CD4-positive, alpha-beta T cell treated with Interleukin-4 for 1 hour (primary cell): ENCODE measurements around the gene SSU72.
"Not testable (repeated sequence)": the region's sequence is repeated elsewhere in the genome, so short reads cannot be mapped to it uniquely, and the experiment has no call there.

Source experiments
- DNase-seq, 2 donors: peaks; one replicate each; pipeline ENCODE4 v3.0.0-alpha.2; 2020 to 2022

SSU72 gene

GRCh38 chr1:1557688-1558087 lies 17.0 kb downstream of the SSU72 start:
- not testable (repeated sequence) for DNase-seq

DNA sequence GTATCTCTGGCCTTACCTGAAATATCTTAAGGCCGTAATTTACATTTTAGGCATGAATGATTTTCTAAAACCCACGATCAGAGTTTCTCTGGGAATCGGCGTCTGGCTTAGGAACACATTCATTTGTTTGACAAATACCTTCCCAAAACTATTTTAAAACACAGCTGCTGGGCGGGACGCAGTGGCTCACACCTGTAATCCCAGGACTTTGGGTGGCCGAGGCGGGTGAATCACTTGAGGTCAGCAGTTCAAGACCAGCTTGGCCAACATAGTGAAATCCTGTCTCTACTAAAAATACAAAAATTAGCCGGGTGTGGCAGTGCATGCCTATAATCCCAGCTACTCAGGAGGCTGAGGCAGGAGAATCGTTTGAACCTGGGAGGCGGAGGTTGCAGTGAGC lies 17.7 kb downstream of the SSU72 start:
- DNase-seq: not testable (repeated sequence)

- DNase-seq: no peak
Measured at GRCh38 chr1:1556505-1556904, 18.2 kb downstream of the SSU72 start.

GRCh38 chr1:1554926-1555915 lies 19.4 kb downstream of the SSU72 start:
- no peak for DNase-seq

DNA sequence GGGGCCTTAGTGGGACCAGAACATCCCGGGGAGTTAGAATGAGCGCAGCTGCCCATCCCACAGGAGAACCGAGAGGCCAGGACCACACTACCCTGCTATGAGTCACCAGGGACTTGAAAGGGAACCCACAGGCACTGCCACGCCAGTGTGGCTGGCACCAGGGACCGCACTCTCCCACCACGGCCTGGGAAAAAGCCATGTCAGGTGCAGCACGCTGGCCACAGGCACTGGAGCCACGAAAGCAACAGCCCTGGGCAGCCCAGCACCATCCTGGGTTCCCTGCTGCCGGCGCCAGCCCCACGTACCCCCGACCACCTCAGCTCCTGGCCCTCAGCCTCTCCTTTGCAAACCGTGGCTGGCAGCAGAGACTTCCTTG lies 20.1 kb downstream of the SSU72 start:
- DNase-seq: no peak

GRCh38 chr1:1553821-1554494 lies 20.7 kb downstream of the SSU72 start:
- DNase-seq: no peak

- DNase-seq: no peak
Measured at GRCh38 chr1:1552263-1552639, 22.4 kb downstream of the SSU72 start.

- DNase-seq: no peak
Measured at GRCh38 chr1:1551524-1552262, 23.0 kb downstream of the SSU72 start.

DNA sequence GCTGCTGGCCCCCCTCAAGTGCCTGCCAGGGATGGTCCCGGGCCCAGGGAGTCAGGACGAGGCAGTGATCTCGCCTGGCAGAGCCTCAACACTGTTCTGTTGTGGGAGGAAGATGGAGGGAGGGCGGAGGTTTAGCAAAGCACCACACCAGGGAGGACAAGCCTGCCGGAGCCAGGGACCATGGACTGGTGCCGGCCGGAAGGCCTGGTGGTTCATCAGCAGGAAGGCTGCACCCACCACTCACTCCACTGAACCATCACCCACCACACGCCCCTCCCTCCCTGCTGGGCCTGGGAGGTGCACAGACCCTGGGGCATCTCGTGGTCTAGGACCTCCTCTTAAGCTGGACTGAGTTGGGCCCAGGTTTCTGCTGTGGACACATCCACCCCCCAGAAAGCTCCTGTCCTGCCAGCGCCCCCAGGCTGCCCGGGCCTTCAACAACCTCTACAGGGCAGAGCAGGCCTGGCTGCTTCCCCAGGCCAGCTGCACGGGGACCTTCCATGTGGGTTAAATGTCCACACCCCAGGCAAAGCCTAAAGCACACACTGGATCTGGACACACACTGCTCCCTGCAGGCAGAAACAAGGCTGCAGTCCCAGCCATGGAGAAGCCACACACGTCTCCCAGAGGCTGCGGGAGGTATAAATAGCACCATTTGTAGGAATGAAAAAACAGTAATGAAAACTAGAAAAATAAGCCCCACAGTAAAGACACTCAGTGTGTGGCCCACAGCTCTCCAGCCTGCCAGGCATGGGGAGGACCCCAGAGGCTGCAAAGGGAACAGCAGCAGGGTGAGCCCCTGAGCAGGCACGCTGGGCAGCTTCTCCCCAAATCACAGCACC lies 23.9 kb downstream of the SSU72 start:
- no peak for DNase-seq

GRCh38 chr1:1550087-1550486 lies 24.6 kb downstream of the SSU72 start:
- no peak for DNase-seq

GRCh38 chr1:1548591-1548990 lies 26.1 kb downstream of the SSU72 start:
- DNase-seq: no peak

DNA sequence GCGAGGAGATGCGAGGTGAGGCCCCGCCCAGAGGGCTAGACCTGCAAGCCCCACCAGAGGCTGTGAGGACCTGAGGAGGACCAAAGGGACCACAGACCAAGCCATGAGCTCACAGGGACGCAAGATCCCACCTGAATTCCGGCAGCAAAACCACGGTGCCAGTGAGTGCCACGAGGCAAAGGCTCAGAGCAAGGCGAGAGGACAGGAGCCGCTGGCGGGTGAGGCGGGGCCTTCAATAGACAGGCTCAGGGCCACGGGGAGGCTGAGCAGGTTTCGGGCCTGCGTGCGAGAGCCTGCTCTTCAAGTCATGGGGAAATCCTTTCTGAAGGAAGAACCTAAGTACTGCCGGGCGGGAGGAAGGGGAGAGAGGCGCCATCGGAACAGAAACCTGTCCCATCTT lies 27.2 kb downstream of the SSU72 start:
- DNase-seq: no peak

DNA sequence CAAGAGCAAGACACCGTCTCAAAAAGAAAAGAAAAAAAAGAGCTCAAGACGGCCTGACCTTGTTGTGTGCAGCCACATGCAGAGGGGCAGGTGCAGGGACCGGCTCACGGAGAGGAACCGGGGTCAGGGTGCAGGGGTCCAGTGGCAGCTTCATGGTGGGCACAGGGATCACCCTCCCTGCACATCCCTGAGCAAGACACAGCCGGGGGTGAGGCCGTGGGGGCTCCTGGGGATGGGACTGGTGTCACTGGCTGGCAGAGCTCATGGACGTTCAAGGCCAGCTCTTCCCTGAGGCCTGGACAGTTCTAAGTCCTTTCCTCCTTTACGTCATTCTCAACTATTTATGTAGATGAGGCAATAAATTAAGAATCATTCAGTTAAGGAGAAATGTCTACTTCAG lies 27.7 kb downstream of the SSU72 start:
- DNase-seq: no peak

DNA sequence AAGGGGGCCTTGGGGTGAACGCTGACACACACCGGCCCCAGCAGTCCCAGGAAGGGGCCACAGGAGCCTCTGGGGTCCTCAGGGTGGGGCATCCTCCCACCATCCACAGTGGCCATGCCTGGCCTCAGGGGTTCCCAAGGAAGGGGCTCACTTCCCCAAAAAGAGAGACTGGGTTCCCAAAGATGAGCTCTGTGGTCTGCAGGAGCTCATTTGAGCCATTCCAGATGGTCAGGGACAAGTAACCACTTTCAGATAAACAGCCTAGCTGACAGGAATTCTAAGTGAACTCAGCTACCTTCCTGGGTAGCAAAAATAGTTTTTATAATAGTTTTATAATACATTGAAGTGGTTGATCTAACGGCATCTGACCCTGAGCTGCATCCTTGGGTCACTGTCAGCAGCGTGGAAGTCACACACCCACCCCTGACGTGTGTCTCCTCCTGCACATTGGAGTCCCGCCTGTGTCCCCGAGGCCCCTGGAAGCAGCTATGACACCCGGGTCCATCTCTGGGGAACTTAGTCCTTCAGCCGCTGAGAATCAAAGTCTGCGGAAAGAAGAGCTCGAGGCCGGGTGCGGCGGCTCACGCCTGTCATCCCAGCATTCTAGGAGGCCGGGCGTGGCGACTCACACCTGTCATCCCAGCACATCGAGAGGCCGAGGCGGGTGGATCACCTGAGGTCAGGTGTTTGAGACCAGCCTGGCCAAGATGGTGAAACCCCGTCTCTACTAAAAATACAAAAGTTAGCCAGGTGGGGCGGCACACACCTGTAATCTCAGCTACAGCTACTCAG lies 28.5 kb downstream of the SSU72 start:
- no peak for DNase-seq

DNA sequence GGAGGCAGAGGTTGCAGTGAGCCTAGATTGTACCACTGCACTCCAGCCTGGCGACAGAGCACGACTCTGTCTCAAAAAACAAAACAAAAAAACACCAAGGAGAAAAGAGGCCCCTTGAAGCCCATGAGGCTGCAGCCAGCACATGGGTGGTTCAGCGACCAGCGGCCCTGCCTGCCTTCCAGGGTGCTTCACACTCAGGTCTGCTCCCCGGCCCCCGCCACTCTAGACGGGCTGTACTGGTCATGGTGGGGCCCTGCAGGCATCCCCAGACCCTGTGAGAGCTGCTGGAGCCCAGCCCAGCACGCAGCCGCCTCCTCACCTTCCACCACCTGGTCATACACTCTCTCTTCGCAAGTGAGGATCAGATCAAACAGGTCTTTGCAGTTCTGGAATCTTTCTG lies 30.1 kb downstream of the SSU72 start:
- DNase-seq: no peak

DNA sequence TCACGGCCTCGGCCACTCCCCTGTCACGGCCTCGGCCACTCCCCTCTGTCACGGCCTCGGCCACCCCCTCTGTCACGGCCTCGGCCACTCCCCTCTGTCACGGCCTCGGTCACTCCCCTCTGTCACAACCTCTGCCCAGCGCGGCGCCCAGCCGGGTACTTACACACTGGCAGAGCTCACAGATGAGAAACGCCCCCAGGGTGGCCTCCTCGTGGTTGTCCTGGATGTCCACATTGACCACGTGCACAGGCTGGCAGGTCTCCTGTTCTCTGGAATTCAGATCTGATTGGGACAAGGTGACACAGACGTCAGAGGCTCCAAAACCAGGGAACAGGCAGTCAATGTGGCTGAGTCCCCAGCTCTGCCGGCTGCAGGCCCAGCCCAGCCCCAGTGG lies 31.0 kb downstream of the SSU72 start:
- DNase-seq: no peak

DNA sequence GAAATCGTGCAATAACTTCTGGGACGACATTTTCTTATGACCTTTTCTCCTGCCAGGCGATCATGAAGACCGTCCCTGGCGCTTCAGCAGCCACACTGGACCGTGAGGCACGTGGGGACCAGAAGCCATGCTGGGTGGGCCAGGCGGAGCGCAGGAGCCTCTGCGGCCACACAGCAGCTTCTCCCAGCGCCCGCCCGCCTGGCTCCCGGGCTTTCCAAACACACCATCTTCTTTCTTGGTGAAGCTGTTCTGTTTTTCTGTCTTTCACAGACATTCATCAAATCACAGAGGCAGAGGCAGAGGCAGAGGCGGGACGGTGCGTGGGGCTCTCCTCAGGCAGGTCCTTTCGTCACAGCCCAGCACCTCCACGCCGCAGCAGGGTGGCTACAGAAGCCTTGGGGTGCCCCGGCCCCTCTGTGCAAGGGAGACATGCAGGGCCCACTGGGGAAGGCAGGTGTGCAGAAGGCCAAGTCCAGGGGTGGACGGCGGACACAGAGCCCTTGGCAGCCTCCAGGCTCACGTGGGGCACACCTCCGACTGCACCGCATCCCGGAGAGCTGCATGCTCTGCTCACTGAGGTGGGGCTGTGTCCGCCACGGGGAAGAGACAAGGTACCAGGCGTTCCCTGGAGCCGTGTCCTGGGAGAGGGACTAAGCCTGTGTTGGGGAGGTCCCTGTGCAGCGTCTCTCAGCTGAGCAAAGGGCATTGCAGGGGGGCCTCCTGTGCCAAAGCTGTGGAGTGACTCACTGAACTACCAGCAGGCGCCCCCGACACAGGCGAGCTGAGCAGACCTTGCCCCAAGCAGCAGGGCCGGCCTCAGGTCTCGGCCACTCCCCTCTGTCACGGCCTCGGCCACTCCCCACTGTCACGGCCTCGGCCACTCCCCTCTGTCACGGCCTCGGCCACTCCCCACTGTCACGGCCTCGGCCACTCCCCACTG lies 31.6 kb downstream of the SSU72 start:
- no peak for DNase-seq

DNA sequence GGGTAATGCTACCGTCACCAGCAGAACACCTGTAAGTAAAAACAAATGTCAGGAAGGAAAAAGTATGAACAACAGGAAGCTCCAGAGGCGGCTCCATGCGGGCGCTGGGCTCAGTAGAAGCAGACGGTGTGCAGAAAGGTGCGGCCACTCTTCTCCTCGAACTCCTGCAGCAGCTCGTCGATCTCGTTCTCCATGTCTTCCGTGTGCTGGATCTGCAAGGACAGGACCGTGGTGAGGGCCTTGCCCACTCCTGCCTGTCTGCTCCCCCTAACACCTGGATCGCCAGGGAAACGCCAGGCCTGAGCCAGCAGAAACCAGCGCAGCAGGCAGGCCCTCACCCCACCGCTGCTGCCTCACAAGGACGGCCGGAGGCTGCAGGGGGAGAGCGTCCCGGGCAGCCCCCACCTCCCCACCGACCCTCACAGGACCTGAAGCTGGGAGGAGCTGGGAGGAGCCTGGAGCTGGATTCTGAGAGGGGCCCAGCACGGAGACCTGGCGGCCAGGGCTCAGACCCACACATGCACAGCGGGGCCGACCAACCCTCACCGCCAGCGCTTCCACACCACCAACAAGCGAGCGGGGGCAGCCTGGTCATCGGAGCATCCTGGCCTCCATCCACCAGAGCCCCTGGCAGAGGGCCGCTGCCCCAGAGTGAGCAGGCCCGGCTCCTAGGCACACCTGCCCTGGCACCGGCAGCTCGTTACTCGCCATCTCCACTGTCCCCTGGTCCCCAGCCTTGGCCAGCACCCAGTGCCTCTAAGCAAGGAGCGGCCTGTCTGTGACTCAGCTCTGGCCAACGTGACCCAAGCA lies 32.5 kb downstream of the SSU72 start:
- DNase-seq: no peak

GRCh38 chr1:1540818-1541628 lies 33.6 kb downstream of the SSU72 start:
- no peak for DNase-seq
